H1 (cell line): ENCODE measurements around the gene RAD52. TPM values are rescaled to one million over a fixed set of nuclear protein-coding genes. Genes with fewer than 3 reads are reported as not detected.

Experiments used
- CTCF ChIA-PET: fragments of 300-600 bp; sonication (Branson Sonifier 250); formaldehyde crosslinking; loops from one replicate; lab custom pipeline; 2021; ENCODE audit not compliant: partially characterized antibody; lab: Charles Lee
- POLR2A ChIA-PET: fragments of 300-600 bp; sonication (Branson Sonifier 250); formaldehyde crosslinking; loops from one replicate; lab custom pipeline; 2021; ENCODE audit warnings: inconsistent platforms; ENCODE audit not compliant: partially characterized antibody; lab: Charles Lee
- DNase-seq, 2 experiments: peaks; one replicate each; pipeline versions ENCODE4 v3.0.0 to v3.0.0-alpha.2; 2010 to 2022; ENCODE audit warnings: low spot score in 2 of 2, low read depth in 1 of 2, mixed read lengths in 1 of 2
- FAIRE-seq: peaks from 2 replicates; lab custom pipeline; 2011; peaks lifted over from hg19 to GRCh38; lab: Jason Lieb, UNC
- H2AFZ ChIP-seq: 2 replicates; pipeline ENCODE4 v1.8.1; 2012; ENCODE audit warnings: low read length, inconsistent platforms
- H2AK5ac ChIP-seq: 2 replicates; pipeline ENCODE4 v1.6.1; 2013; ENCODE audit warnings: low read depth, low read length
- H2BK120ac ChIP-seq: replicated peaks from 2 replicates; pipeline ENCODE3; 2013; ENCODE audit warnings: low read depth, low read length, inconsistent platforms
- H2BK12ac ChIP-seq: 2 replicates; pipeline ENCODE4 v1.6.1; 2013; ENCODE audit warnings: low read depth, low read length
- H2BK15ac ChIP-seq: 2 replicates; pipeline ENCODE4 v1.6.1; 2013; ENCODE audit warnings: low read length
- H2BK20ac ChIP-seq: 2 replicates; pipeline ENCODE4 v1.6.1; 2013; ENCODE audit warnings: low read length
- H2BK5ac ChIP-seq: 2 replicates; pipeline ENCODE4 v1.6.1; 2013; ENCODE audit warnings: low read depth, low read length
- H3K14ac ChIP-seq: 2 replicates; pipeline ENCODE4 v1.6.1; 2013; ENCODE audit warnings: inconsistent platforms; ENCODE audit not compliant: insufficient read length
- H3K18ac ChIP-seq: 2 replicates; pipeline ENCODE4 v1.6.1; 2013; ENCODE audit warnings: low read length; ENCODE audit errors: extremely low read depth
- H3K23ac ChIP-seq: 2 replicates; pipeline ENCODE4 v1.6.1; 2013; ENCODE audit warnings: inconsistent platforms; ENCODE audit not compliant: insufficient read length
- H3K23me2 ChIP-seq: 2 replicates; pipeline ENCODE4 v1.6.1; 2013; ENCODE audit warnings: low read depth, low read length
- H3K27ac ChIP-seq: 2 replicates; pipeline ENCODE4 v1.6.1; 2011; ENCODE audit warnings: low read depth, low read length, inconsistent platforms
- H3K27me3 ChIP-seq, 4 experiments: replicated peaks in 1 of 4; 1 replicate in 1 of 4; 2 replicates in 3 of 4; pipeline versions ENCODE4 v1.6.1 to v1.8.1; 2011 to 2013; ENCODE audit warnings: low read length in 3 of 4, mild to moderate bottlenecking in 3 of 4, inconsistent platforms in 2 of 4, mixed read lengths in 2 of 4, moderate library complexity in 1 of 4; ENCODE audit not compliant: control insufficient read depth in 3 of 4, insufficient read depth in 3 of 4; ENCODE audit errors: extremely low read depth in 1 of 4
- H3K36me3 ChIP-seq, 4 experiments: 2 replicates each; pipeline versions ENCODE4 v1.6.1 to v1.8.1; 2011 to 2013; ENCODE audit warnings: mild to moderate bottlenecking in 4 of 4, low read length in 3 of 4, moderate library complexity in 2 of 4, control low read depth in 1 of 4, inconsistent platforms in 1 of 4; ENCODE audit not compliant: insufficient read depth in 4 of 4, control insufficient read depth in 2 of 4
- H3K4ac ChIP-seq: replicated peaks from 2 replicates; pipeline ENCODE3; 2013; ENCODE audit warnings: low read length, low read depth, mixed read lengths, inconsistent platforms; ENCODE audit not compliant: insufficient read length
- H3K4me1 ChIP-seq, 4 experiments: replicated peaks in 1 of 4; 1 replicate in 1 of 4; 2 replicates in 3 of 4; pipeline versions ENCODE4 v1.6.1 to v1.8.1; 2011 to 2013; ENCODE audit warnings: low read length in 3 of 4, inconsistent platforms in 2 of 4, mixed read lengths in 1 of 4; ENCODE audit not compliant: insufficient read depth in 4 of 4, control insufficient read depth in 3 of 4
- H3K4me2 ChIP-seq, 2 experiments: 2 replicates each; pipeline versions ENCODE4 v1.6.1 to v1.8.1; 2011 to 2013; ENCODE audit warnings: low read depth in 2 of 2, low read length in 2 of 2, control low read depth in 1 of 2, inconsistent platforms in 1 of 2, mild to moderate bottlenecking in 1 of 2; ENCODE audit not compliant: insufficient read depth in 1 of 2
- H3K4me3 ChIP-seq, 4 experiments: fragments of 200-600, 300-600 bp in 1 of 4; sonication (generic), shearing (Covaris generic), sonication (Bioruptor Twin) in 1 of 4; 2 replicates each; pipeline versions ENCODE4 v1.5.1 to v1.8.1; 2011 to 2016; ENCODE audit warnings: low read length in 4 of 4, low read depth in 3 of 4, control low read depth in 2 of 4, inconsistent platforms in 2 of 4, mild to moderate bottlenecking in 2 of 4, mixed read lengths in 1 of 4, moderate library complexity in 1 of 4; ENCODE audit not compliant: insufficient read depth in 2 of 4; ENCODE audit errors: extremely low read depth in 1 of 4
- H3K56ac ChIP-seq: replicated peaks from 2 replicates; pipeline ENCODE3; 2013; ENCODE audit warnings: low read depth, mild to moderate bottlenecking, mixed read lengths, low read length, inconsistent platforms; ENCODE audit not compliant: insufficient read length
- H3K79me1 ChIP-seq: 2 replicates; pipeline ENCODE4 v1.6.1; 2013; ENCODE audit warnings: low read depth, low read length, control low read depth
- H3K79me2 ChIP-seq, 2 experiments: 2 replicates each; pipeline versions ENCODE4 v1.6.1 to v1.8.1; 2012 to 2013; ENCODE audit warnings: low read length in 2 of 2, mild to moderate bottlenecking in 2 of 2, inconsistent platforms in 1 of 2; ENCODE audit not compliant: insufficient read depth in 2 of 2, control insufficient read depth in 1 of 2
- H3K9ac ChIP-seq, 4 experiments: replicated peaks in 1 of 4; 1 replicate in 1 of 4; 2 replicates in 3 of 4; pipeline versions ENCODE4 v1.6.1 to v1.8.1; 2011 to 2013; ENCODE audit warnings: low read depth in 3 of 4, low read length in 3 of 4, control low read depth in 2 of 4, mild to moderate bottlenecking in 2 of 4, moderate library complexity in 2 of 4, inconsistent platforms in 1 of 4; ENCODE audit errors: extremely low read depth in 1 of 4
- H3K9me3 ChIP-seq, 2 experiments: 2 replicates each; pipeline versions ENCODE4 v1.6.1 to v1.8.1; 2012 to 2013; ENCODE audit warnings: mild to moderate bottlenecking in 2 of 2, moderate library complexity in 2 of 2, control low read depth in 1 of 2, inconsistent platforms in 1 of 2, low read depth in 1 of 2, low read length in 1 of 2, mixed read lengths in 1 of 2; ENCODE audit not compliant: insufficient read depth in 2 of 2
- H4K20me1 ChIP-seq, 2 experiments: replicated peaks in 1 of 2; 2 replicates each; pipeline versions ENCODE3 to v1.8.1; 2011 to 2013; ENCODE audit warnings: inconsistent platforms in 2 of 2, low read length in 2 of 2, mild to moderate bottlenecking in 1 of 2; ENCODE audit not compliant: insufficient read depth in 2 of 2, control insufficient read depth in 1 of 2
- H4K5ac ChIP-seq: 2 replicates; pipeline ENCODE4 v1.6.1; 2013; ENCODE audit warnings: low read length, low read depth, mixed read lengths, inconsistent platforms; ENCODE audit not compliant: insufficient read length
- H4K8ac ChIP-seq: 2 replicates; pipeline ENCODE4 v1.8.0; 2013; ENCODE audit warnings: mild to moderate bottlenecking, moderate library complexity, low read length, inconsistent platforms; ENCODE audit not compliant: insufficient read depth; ENCODE audit errors: extremely low read depth
- H4K91ac ChIP-seq: replicated peaks from 2 replicates; pipeline ENCODE3; 2013; ENCODE audit warnings: low read length, mixed read lengths, inconsistent platforms; ENCODE audit not compliant: insufficient read length
- ATF3 ChIP-seq: IDR thresholded peaks from 2 replicates; pipeline ENCODE4 v1.6.1; 2011; ENCODE audit warnings: low read depth, mild to moderate bottlenecking, low read length; ENCODE audit not compliant: insufficient read depth
- E2F6 ChIP-seq: IDR thresholded peaks from 2 replicates; pipeline ENCODE4 v1.6.1; 2012; ENCODE audit warnings: inconsistent platforms
- EZH2 ChIP-seq: fragments of 200-600 bp; sonication (generic); IDR thresholded peaks from 2 replicates; pipeline ENCODE4 v1.7.1; 2012; ENCODE audit warnings: low read depth, mild to moderate bottlenecking, moderate library complexity, low read length, inconsistent platforms; ENCODE audit not compliant: severe bottlenecking
- KDM4A ChIP-seq: IDR thresholded peaks from one replicate; pipeline ENCODE4 v1.7.1; 2012; ENCODE audit warnings: low read depth, mild to moderate bottlenecking, moderate library complexity, low read length, inconsistent platforms; ENCODE audit not compliant: severe bottlenecking
- MAFK ChIP-seq: IDR thresholded peaks from 2 replicates; pipeline ENCODE4 v1.6.1; 2012; ENCODE audit warnings: low read depth, mild to moderate bottlenecking, improper control_type of control experiment, low read length
- SIRT6 ChIP-seq: IDR thresholded peaks from one replicate; pipeline ENCODE4 v1.7.1; 2012; ENCODE audit warnings: low read length, inconsistent platforms
- SP1 ChIP-seq: IDR thresholded peaks from 2 replicates; pipeline ENCODE4 v1.6.1; 2011; ENCODE audit warnings: low read depth, low read length
- SRF ChIP-seq: IDR thresholded peaks from 2 replicates; pipeline ENCODE4 v1.6.1; 2011; ENCODE audit warnings: mild to moderate bottlenecking, low read depth, low read length, moderate library complexity
- ZNF274 ChIP-seq: IDR thresholded peaks from 2 replicates; pipeline ENCODE4 v1.7.0; 2012; ENCODE audit warnings: low read length, borderline replicate concordance; ENCODE audit errors: extremely low read depth
- WGBS, 2 experiments: shearing (Covaris generic) in 1 of 2; methylation state at CpG; one replicate each; pipeline versions ENCODE4 v1.1.6 to v1.1.7; 2013 to 2015; ENCODE audit warnings: low lambda C conversion rate in 2 of 2, mixed read lengths in 2 of 2, inconsistent platforms in 1 of 2, low coverage in 1 of 2, missing lambda C conversion rate in 1 of 2; ENCODE audit not compliant: insufficient replicate concordance in 2 of 2, insufficient coverage in 1 of 2, insufficient read length in 1 of 2; ENCODE audit errors: extremely low coverage in 1 of 2, missing lambda C conversion rate in 1 of 2; 5-methylcytosine and 5-hydroxymethylcytosine counted together
- polyA plus RNA-seq, 7 experiments: library from polyadenylated mRNA; depleted of rRNA in 3 of 7; stranded (reverse) in 5 of 7; unstranded in 2 of 7; fragments of >200 nt in 5 of 7; fragments of 200-250 nt in 2 of 7; gene quantifications; 1 replicate in 5 of 7; 2 replicates in 1 of 7; 4 replicates in 1 of 7; pipeline versions ENCODE4 v1.2.1 to v1.2.3, GENCODE V29; 2011 to 2013; ENCODE audit warnings: missing spikeins in 2 of 7, mixed read lengths in 2 of 7
- total RNA-seq: library from RNA; stranded (reverse); fragmentation: NEBNext Ultra II Directional; extraction: Animal tissue kit (Norgen Biotek cat#: 25700); gene quantifications from 2 replicates; pipeline ENCODE4 v1.2.1, GENCODE V29; 2021

RAD52 gene
- total and polyA plus RNA-seq, 2 of the 8 experiments (the other 6 are each of a cell fraction or from before 2014, with no cell fraction given), result 12.5 to 14.3 TPM

GRCh38 chr12:955939-956338, 6.4 kb upstream of the RAD52 start:
- no peak for TF ChIP-seq MAFK
- no peak for TF ChIP-seq SRF
- TF ChIP-seq SP1, result no peak
- no peak for TF ChIP-seq KDM4A
- no peak for TF ChIP-seq ATF3
- TF ChIP-seq ZNF274, result no peak
- no peak for TF ChIP-seq EZH2
- TF ChIP-seq E2F6, result no peak
- TF ChIP-seq SIRT6, result no peak
- TF ChIP-seq, all 59 proteins: peak for 0
- Histone ChIP-seq H3K23me2 (no peaks in the 10 kb centered on the region), H2BK20ac (no peak overlapping the region), H2BK120ac (no peak overlapping the region), H2BK5ac (no peak overlapping the region), H3K18ac (no peak overlapping the region), H3K56ac (no peak overlapping the region), H3K79me1 (no peaks in the 10 kb centered on the region), H3K27ac (no peak overlapping the region), H3K27me3 (no peaks in the 10 kb centered on the region; a peak in 1 of 7 replicates), H3K4me2 (no peak overlapping the region), H4K91ac (no peak overlapping the region), H3K79me2 (no peaks in the 10 kb centered on the region), H3K4me1 (no peaks in the 10 kb centered on the region), H4K20me1 (no peaks in the 10 kb centered on the region), H2BK12ac (no peak overlapping the region), H3K23ac (no peak overlapping the region), H2AK5ac (no peak overlapping the region), H2BK15ac (no peak overlapping the region), H3K36me3 (no peaks in the 10 kb centered on the region), H3K14ac (no peak overlapping the region), H4K8ac (no peak overlapping the region), H3K4me3 (no peak overlapping the region), H4K5ac (no peak overlapping the region), H3K4ac (no peak overlapping the region), H2AFZ (0 out of 2 replicates have a peak overlapping the region, but pooled peaks have one; percentile 7), H3K9ac (no peak overlapping the region), H3K9me3 (no peaks in the 10 kb centered on the region)
- FAIRE-seq, result no peak
- ChIA-PET POLR2A (interaction anchor here (0.6 kb wide), 1 partner anchor 146 kb away, joined by 3 read pairs; no protein-coding TSS in a partner anchor), CTCF (interaction anchor here (0.7 to 1.4 kb wide), 3 partner anchors 137 to 606 kb away, joined by 3 to 4 read pairs (median 3); no protein-coding TSS in a partner anchor)
- DNase-seq, result no peak
- 92% methylated on average over 6 of the region's 6 CpGs; no CpG with 5 or more reads in 1 of the 2 experiments for WGBS, 2 experiments
